ENCODE data around the gene PLCB1.

PLCB1 gene

GRCh38 chr20:8526610-8527009, 394.5 kb downstream of the PLCB1 start:
- no peaks in the 10 kb centered on the region for H3K27me3 ChIP-seq (ENCODE audit: insufficient read depth, low read length)
- no peak overlapping the region for H3K4me3 ChIP-seq (ENCODE audit: low read depth, low read length)
- DNase-seq = no peak

GRCh38 chr20:8527998-8528723, 396.1 kb downstream of the PLCB1 start:
- WGBS (ENCODE audit: extremely low coverage, insufficient coverage, insufficient read length) = no CpG with 5 or more reads among the region's 4 CpGs
- Histone ChIP-seq H2BK12ac (ENCODE audit: low read length) (no peak overlapping the region), H3K4me3 (ENCODE audit: low read depth, low read length) (no peak overlapping the region), H2AK5ac (ENCODE audit: low read length) (no peak overlapping the region), H3K4me2 (ENCODE audit: low read length) (no peak overlapping the region), H4K12ac (ENCODE audit: low read depth, low read length) (no peak overlapping the region), H3K27me3 (ENCODE audit: insufficient read depth, low read length) (no peaks in the 10 kb centered on the region), H3K23ac (ENCODE audit: low read length) (no peak overlapping the region), H3K4ac (ENCODE audit: low read depth, low read length) (no peak overlapping the region), H3K9me3 (ENCODE audit: insufficient read depth, low read depth, low read length) (no peaks in the 10 kb centered on the region), H4K8ac (ENCODE audit: low read depth, low read length) (no peak overlapping the region), H2AFZ (ENCODE audit: insufficient read depth, low read length, poor library complexity) (no peak overlapping the region), H2BK120ac (ENCODE audit: insufficient read depth, low read length, poor library complexity) (no peak overlapping the region), H3K79me1 (ENCODE audit: low read length) (no peaks in the 10 kb centered on the region), H4K91ac (ENCODE audit: low read depth, low read length) (no peak overlapping the region), H3K14ac (ENCODE audit: low read length) (no peak overlapping the region), H3K9ac (ENCODE audit: low read length) (no peak overlapping the region), H3K4me1 (ENCODE audit: control insufficient read depth in 1 of 2, insufficient read depth in 2 of 2, low read length in 2 of 2) (no peaks in the 10 kb centered on the region), H2BK5ac (ENCODE audit: low read depth, low read length, poor library complexity) (no peak overlapping the region), H3K27ac (ENCODE audit: low read depth, low read length) (no peak overlapping the region), H3K79me2 (ENCODE audit: control insufficient read depth, insufficient read depth, low read length, poor library complexity) (no peaks in the 10 kb centered on the region), H3K18ac (ENCODE audit: low read length) (no peak overlapping the region), H3K36me3 (ENCODE audit: control insufficient read depth in 1 of 2, insufficient read depth in 2 of 2, low read length in 2 of 2) (no peaks in the 10 kb centered on the region)
- DNase-seq = peak in 1 of 2 donors; percentile 18

More at GRCh38 chr20:8526610-8527009, 394.5 kb downstream of the PLCB1 start:
- H3K36me3 ChIP-seq (ENCODE audit: control insufficient read depth in 1 of 2, insufficient read depth in 2 of 2, low read length in 2 of 2) = no peaks in the 10 kb centered on the region
- H4K12ac ChIP-seq (ENCODE audit: low read depth, low read length) = no peak overlapping the region
- no peaks in the 10 kb centered on the region for H3K9me3 ChIP-seq (ENCODE audit: insufficient read depth, low read depth, low read length)
- no peak overlapping the region for H2BK12ac ChIP-seq (ENCODE audit: low read length)
- H3K23ac ChIP-seq (ENCODE audit: low read length) = no peak overlapping the region
- no CpG with 5 or more reads among the region's 2 CpGs for WGBS (ENCODE audit: extremely low coverage, insufficient coverage, insufficient read length)
- no peaks in the 10 kb centered on the region for H3K79me1 ChIP-seq (ENCODE audit: low read length)
- H2AFZ ChIP-seq (ENCODE audit: insufficient read depth, low read length, poor library complexity) = no peak overlapping the region
- H3K14ac ChIP-seq (ENCODE audit: low read length) = no peak overlapping the region
- H3K18ac ChIP-seq (ENCODE audit: low read length) = no peak overlapping the region
- H4K91ac ChIP-seq (ENCODE audit: low read depth, low read length) = no peak overlapping the region
- H2BK120ac ChIP-seq (ENCODE audit: insufficient read depth, low read length, poor library complexity) = no peak overlapping the region
- no peak overlapping the region for H4K8ac ChIP-seq (ENCODE audit: low read depth, low read length)
- H3K4me2 ChIP-seq (ENCODE audit: low read length) = no peak overlapping the region
- no peak overlapping the region for H3K27ac ChIP-seq (ENCODE audit: low read depth, low read length)
- no peak overlapping the region for H3K4ac ChIP-seq (ENCODE audit: low read depth, low read length)
- no peak overlapping the region for H2AK5ac ChIP-seq (ENCODE audit: low read length)
- no peaks in the 10 kb centered on the region for H3K79me2 ChIP-seq (ENCODE audit: control insufficient read depth, insufficient read depth, low read length, poor library complexity)
- H3K4me1 ChIP-seq (ENCODE audit: control insufficient read depth in 1 of 2, insufficient read depth in 2 of 2, low read length in 2 of 2) = no peaks in the 10 kb centered on the region
- no peak overlapping the region for H2BK5ac ChIP-seq (ENCODE audit: low read depth, low read length, poor library complexity)
- no peak overlapping the region for H3K9ac ChIP-seq (ENCODE audit: low read length)

DNA sequence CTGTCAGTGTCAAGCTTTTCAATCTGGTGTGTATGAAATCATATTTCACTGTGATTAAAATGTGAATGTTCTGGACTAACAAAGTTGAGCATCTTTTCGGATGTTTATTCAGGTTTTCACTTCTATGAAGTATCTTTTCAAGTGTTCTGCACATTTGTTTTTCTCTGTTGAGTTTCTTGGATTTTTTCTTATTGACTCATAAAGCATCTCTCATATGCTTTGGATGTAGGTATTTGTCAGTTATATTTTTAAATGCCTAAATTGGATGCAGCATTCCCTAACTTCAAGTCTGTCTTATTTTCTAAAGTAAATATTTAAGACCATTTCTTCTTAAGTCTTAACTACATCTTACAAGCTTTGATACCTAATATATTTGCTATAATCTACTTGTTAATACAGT, 398.0 kb downstream of the PLCB1 start:
- Histone ChIP-seq H3K27me3 (ENCODE audit: insufficient read depth, low read length) (no peaks in the 10 kb centered on the region), H2BK12ac (ENCODE audit: low read length) (no peak overlapping the region)

DNA sequence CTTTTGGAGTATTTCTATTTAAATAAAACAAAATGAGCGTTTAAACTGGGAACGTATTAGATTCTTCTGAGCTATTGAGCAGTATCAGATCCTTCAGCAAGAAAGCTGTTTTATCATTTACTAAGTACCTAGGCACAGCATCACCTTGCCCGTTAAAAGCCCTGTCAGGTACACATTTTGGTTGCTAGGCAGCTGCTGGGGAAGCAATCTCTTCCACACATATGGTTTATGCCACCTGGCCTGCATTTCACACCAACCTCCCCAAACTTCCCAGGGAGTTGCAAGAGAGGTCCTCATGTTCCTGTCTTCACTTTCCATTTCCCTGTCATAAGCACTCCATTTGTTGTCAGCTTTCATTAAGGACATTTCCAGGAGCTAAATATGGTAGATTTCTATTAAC, 400.1 kb downstream of the PLCB1 start:
- Histone ChIP-seq H3K4me1 (ENCODE audit: control insufficient read depth in 1 of 2, insufficient read depth in 2 of 2, low read length in 2 of 2) (no peaks in the 10 kb centered on the region), H3K14ac (ENCODE audit: low read length) (no peak overlapping the region), H3K79me1 (ENCODE audit: low read length) (no peaks in the 10 kb centered on the region), H3K23ac (ENCODE audit: low read length) (no peak overlapping the region), H2BK5ac (ENCODE audit: low read depth, low read length, poor library complexity) (no peak overlapping the region), H3K9ac (ENCODE audit: low read length) (no peak overlapping the region), H3K27me3 (ENCODE audit: insufficient read depth, low read length) (no peaks in the 10 kb centered on the region), H4K12ac (ENCODE audit: low read depth, low read length) (no peak overlapping the region), H4K91ac (ENCODE audit: low read depth, low read length) (no peak overlapping the region), H3K4me2 (ENCODE audit: low read length) (no peak overlapping the region), H3K18ac (ENCODE audit: low read length) (no peak overlapping the region), H2BK120ac (ENCODE audit: insufficient read depth, low read length, poor library complexity) (no peak overlapping the region), H2AFZ (ENCODE audit: insufficient read depth, low read length, poor library complexity) (no peak overlapping the region), H4K8ac (ENCODE audit: low read depth, low read length) (no peak overlapping the region), H3K4me3 (ENCODE audit: low read depth, low read length) (no peak overlapping the region), H3K79me2 (ENCODE audit: control insufficient read depth, insufficient read depth, low read length, poor library complexity) (no peaks in the 10 kb centered on the region), H3K27ac (ENCODE audit: low read depth, low read length) (no peak overlapping the region), H3K9me3 (ENCODE audit: insufficient read depth, low read depth, low read length) (no peaks in the 10 kb centered on the region), H3K4ac (ENCODE audit: low read depth, low read length) (no peak overlapping the region), H2BK12ac (ENCODE audit: low read length) (no peak overlapping the region), H3K36me3 (ENCODE audit: control insufficient read depth in 1 of 2, insufficient read depth in 2 of 2, low read length in 2 of 2) (no peaks in the 10 kb centered on the region), H2AK5ac (ENCODE audit: low read length) (no peak overlapping the region)
- no peak for DNase-seq
- no CpG with 5 or more reads among the region's 3 CpGs for WGBS (ENCODE audit: extremely low coverage, insufficient coverage, insufficient read length)

More for the DNA sequence above, 398.0 kb downstream of the PLCB1 start:
- Histone ChIP-seq H4K8ac (ENCODE audit: low read depth, low read length) (no peak overlapping the region), H3K4me2 (ENCODE audit: low read length) (no peak overlapping the region), H2BK120ac (ENCODE audit: insufficient read depth, low read length, poor library complexity) (no peak overlapping the region), H3K9me3 (ENCODE audit: insufficient read depth, low read depth, low read length) (no peaks in the 10 kb centered on the region), H3K79me1 (ENCODE audit: low read length) (no peaks in the 10 kb centered on the region), H3K4me1 (ENCODE audit: control insufficient read depth in 1 of 2, insufficient read depth in 2 of 2, low read length in 2 of 2) (no peaks in the 10 kb centered on the region), H3K27ac (ENCODE audit: low read depth, low read length) (no peak overlapping the region), H3K18ac (ENCODE audit: low read length) (no peak overlapping the region), H3K4ac (ENCODE audit: low read depth, low read length) (no peak overlapping the region), H3K14ac (ENCODE audit: low read length) (no peak overlapping the region), H3K23ac (ENCODE audit: low read length) (no peak overlapping the region), H2AFZ (ENCODE audit: insufficient read depth, low read length, poor library complexity) (no peak overlapping the region), H3K36me3 (ENCODE audit: control insufficient read depth in 1 of 2, insufficient read depth in 2 of 2, low read length in 2 of 2) (no peaks in the 10 kb centered on the region), H3K79me2 (ENCODE audit: control insufficient read depth, insufficient read depth, low read length, poor library complexity) (no peaks in the 10 kb centered on the region), H4K12ac (ENCODE audit: low read depth, low read length) (no peak overlapping the region), H3K9ac (ENCODE audit: low read length) (no peak overlapping the region), H4K91ac (ENCODE audit: low read depth, low read length) (no peak overlapping the region), H2BK5ac (ENCODE audit: low read depth, low read length, poor library complexity) (no peak overlapping the region), H3K4me3 (ENCODE audit: low read depth, low read length) (no peak overlapping the region), H2AK5ac (ENCODE audit: low read length) (no peak overlapping the region)
- no peak for DNase-seq
- no CpG with 5 or more reads among the region's 1 CpG for WGBS (ENCODE audit: extremely low coverage, insufficient coverage, insufficient read length)

Data from trophoblast cell (in vitro differentiated cells and primary cell).